GM23338 (cell line): ENCODE data around the gene AMDHD1. TPM values are rescaled to one million over a fixed set of nuclear protein-coding genes. Genes with fewer than 3 reads are reported as not detected.

Experiments
- ATAC-seq: fragments of 200-7000 bp; cut with Tn5 transposase; 3 replicates; pipeline ENCODE4 v1.9.1; 2020
- DNase-seq: peaks from one replicate; pipeline ENCODE4 v3.0.0-alpha.2; 2015; ENCODE audit warnings: low spot score
- H2AFZ ChIP-seq: fragments of 200-600 bp; sonication (generic); 2 replicates; pipeline ENCODE4 v1.8.0; 2016; ENCODE audit warnings: antibody characterized with exemption, mild to moderate bottlenecking, moderate library complexity
- H3F3A ChIP-seq: fragments of 200-600 bp; sonication (generic); replicated peaks from 2 replicates; pipeline ENCODE4 v1.8.0; 2017; ENCODE audit warnings: antibody characterized with exemption, mixed run types, low read depth
- H3K27ac ChIP-seq: fragments of 200-600 bp; sonication (generic); 2 replicates; pipeline ENCODE4 v1.6.1; 2016; ENCODE audit warnings: low read depth
- H3K27me3 ChIP-seq: fragments of 200-600 bp; sonication (generic); 2 replicates; pipeline ENCODE4 v1.8.0; 2016; ENCODE audit warnings: mild to moderate bottlenecking, mixed run types, moderate library complexity; ENCODE audit not compliant: insufficient read depth
- H3K36me3 ChIP-seq: fragments of 200-600 bp; sonication (generic); 2 replicates; pipeline ENCODE4 v1.8.0; 2016; ENCODE audit warnings: mild to moderate bottlenecking; ENCODE audit not compliant: insufficient read depth
- H3K4me1 ChIP-seq: fragments of 200-600 bp; sonication (generic); 2 replicates; pipeline ENCODE4 v1.8.0; 2016; ENCODE audit warnings: mild to moderate bottlenecking, moderate library complexity; ENCODE audit not compliant: insufficient read depth
- H3K4me2 ChIP-seq: fragments of 200-600 bp; sonication (generic); 2 replicates; pipeline ENCODE4 v1.7.1; 2017; ENCODE audit warnings: mixed run types
- H3K4me3 ChIP-seq: fragments of 200-600 bp; sonication (generic); 2 replicates; pipeline ENCODE4 v1.6.1; 2016; ENCODE audit warnings: mixed run types
- H3K79me2 ChIP-seq: fragments of 200-600 bp; sonication (generic); replicated peaks from 2 replicates; pipeline ENCODE4 v1.8.0; 2017; ENCODE audit warnings: mild to moderate bottlenecking; ENCODE audit not compliant: insufficient read depth
- H3K9me2 ChIP-seq: fragments of 200-600 bp; sonication (generic); 2 replicates; pipeline ENCODE4 v1.8.0; 2017; ENCODE audit not compliant: insufficient read depth
- H4K20me1 ChIP-seq: fragments of 200-600 bp; sonication (generic); replicated peaks from 2 replicates; pipeline ENCODE4 v1.8.0; 2017; ENCODE audit warnings: mild to moderate bottlenecking; ENCODE audit not compliant: insufficient read depth
- H3K27ac Mint-ChIP-seq: 2 replicates; pipeline ENCODE4 v1.8.0; 2020; ENCODE audit warnings: inconsistent platforms, mild to moderate bottlenecking, moderate library complexity, mixed read lengths
- H3K27me3 Mint-ChIP-seq: 3 replicates; pipeline ENCODE4 v1.8.0; 2022; ENCODE audit warnings: low read depth, mild to moderate bottlenecking, moderate library complexity, mixed read lengths, inconsistent platforms; ENCODE audit not compliant: insufficient read depth, poor library complexity
- H3K36me3 Mint-ChIP-seq: 3 replicates; pipeline ENCODE4 v1.8.0; 2021; ENCODE audit warnings: low read depth, mild to moderate bottlenecking, inconsistent platforms, moderate library complexity, mixed read lengths
- H3K4me1 Mint-ChIP-seq: 3 replicates; pipeline ENCODE4 v1.8.0; 2020; ENCODE audit warnings: mild to moderate bottlenecking, inconsistent platforms, mixed read lengths
- H3K4me3 Mint-ChIP-seq: 3 replicates; pipeline ENCODE4 v1.8.0; 2021; ENCODE audit warnings: moderate library complexity, mild to moderate bottlenecking, inconsistent platforms, mixed read lengths
- H3K9me3 Mint-ChIP-seq: 3 replicates; pipeline ENCODE4 v1.8.0; 2020; ENCODE audit warnings: moderate library complexity, mild to moderate bottlenecking, inconsistent platforms, mixed read lengths
- CTCF ChIP-seq, 2 experiments: fragments of 200-600 bp in 1 of 2; sonication (generic) in 1 of 2; conservative IDR thresholded peaks; 2 replicates each; pipeline versions ENCODE4 v1.5.1 to v1.6.1; 2016 to 2017; ENCODE audit warnings: antibody characterized with exemption in 2 of 2, low read depth in 2 of 2, mild to moderate bottlenecking in 2 of 2, moderate library complexity in 1 of 2
- ETS1 ChIP-seq: IDR thresholded peaks from 2 replicates; pipeline ENCODE4 v1.6.1; 2016; ENCODE audit warnings: antibody characterized with exemption
- EZH2 ChIP-seq: fragments of 200-600 bp; sonication (generic); IDR thresholded peaks from one replicate; pipeline ENCODE4 v1.8.0; 2017; ENCODE audit warnings: antibody characterized with exemption, mild to moderate bottlenecking, low read depth; ENCODE audit not compliant: unreplicated experiment
- EZH2phosphoT487 ChIP-seq: fragments of 200-600 bp; sonication (generic); IDR thresholded peaks from one replicate; pipeline ENCODE4 v1.8.1; 2018; ENCODE audit warnings: antibody characterized with exemption; ENCODE audit not compliant: unreplicated experiment
- POLR2AphosphoS5 ChIP-seq: IDR thresholded peaks from 2 replicates; pipeline ENCODE4 v1.6.1; 2016; ENCODE audit warnings: antibody characterized with exemption, low read depth
- REST ChIP-seq: IDR thresholded peaks from one replicate; pipeline ENCODE4 v1.6.1; 2018; ENCODE audit warnings: antibody characterized with exemption; ENCODE audit not compliant: unreplicated experiment
- STAT1 ChIP-seq: IDR thresholded peaks from one replicate; pipeline ENCODE4 v1.6.1; 2016; ENCODE audit warnings: antibody characterized with exemption; ENCODE audit not compliant: unreplicated experiment
- ZNF114 ChIP-seq: fragments of 250-450 bp; sonication (Bioruptor Pico); IDR thresholded peaks from 2 replicates; pipeline ENCODE4 v1.5.0; 2020; ENCODE audit warnings: mild to moderate bottlenecking, moderate library complexity
- ZNF331 ChIP-seq: fragments of 250-450 bp; sonication (Bioruptor Pico); IDR thresholded peaks from 2 replicates; pipeline ENCODE4 v1.5.0; 2020; ENCODE audit warnings: low read depth, mild to moderate bottlenecking, moderate library complexity
- polyA plus RNA-seq: library from polyadenylated mRNA; unstranded; fragments of >200 nt; fragmentation: Nextera tagmentation; extraction: Ambion mirVana; gene quantifications from 2 replicates; pipeline ENCODE4 v1.2.1, GENCODE V29; 2016
- total RNA-seq: library from RNA; depleted of rRNA; stranded (reverse); fragments of >200 nt; shearing (Covaris generic); gene quantifications from 2 replicates; pipeline ENCODE4 v1.2.3, GENCODE V29; 2014

AMDHD1 gene
- total and polyA plus RNA-seq, 2 experiments from 2014 or later = 0.21 to 0.24 TPM

- TF ChIP-seq ZNF114 (no peak), POLR2AphosphoS5 (no peak), CTCF (conservative IDR thresholded peaks at IDR 0.05; ENCODE audit: low read depth in 2 of 2) (no peak), EZH2 (no peak), STAT1 (no peak)
Observed at GRCh38 chr12:95982602-95983001, 39.5 kb downstream of the AMDHD1 start (continued).

- Mint-ChIP-seq H3K4me1 (peaks cover 30% of the 10 kb centered on the region), H3K36me3 (no peaks in the 10 kb centered on the region), H3K27ac (no peak overlapping the region), H3K27me3 (no peaks in the 10 kb centered on the region), H3K4me3 (no peak overlapping the region), H3K9me3 (no peaks in the 10 kb centered on the region)
- DNase-seq = no peak
- no peak for TF ChIP-seq ZNF331 (CRISPR knock-in tag)
- no peak for TF ChIP-seq ETS1
- no peak for TF ChIP-seq REST
- no peak for TF ChIP-seq POLR2AphosphoS5
- no peak for TF ChIP-seq EZH2phosphoT487
- no peak for TF ChIP-seq STAT1
- Histone ChIP-seq H3F3A (no peaks in the 10 kb centered on the region), H3K36me3 (no peaks in the 10 kb centered on the region), H2AFZ (no peak overlapping the region), H4K20me1 (no peaks in the 10 kb centered on the region), H3K79me2 (no peaks in the 10 kb centered on the region), H3K9me2 (no peaks in the 10 kb centered on the region), H3K27me3 (no peaks in the 10 kb centered on the region), H3K4me2 (no peak overlapping the region), H3K4me1 (peaks cover 17% of the 10 kb centered on the region), H3K27ac (no peak overlapping the region), H3K4me3 (no peak overlapping the region)
- ATAC-seq = no peak
Observed at GRCh38 chr12:95984682-95985081, 41.6 kb downstream of the AMDHD1 start.
